Osteoblast (primary cell): ENCODE results near the gene SV2B. TPM values are rescaled to one million over a fixed set of nuclear protein-coding genes. Genes with fewer than 3 reads are reported as not detected.

Experiments used
- DNase-seq: peaks from one replicate; pipeline ENCODE4 v3.0.0; 2011; ENCODE audit warnings: low spot score, mixed read lengths; ENCODE audit not compliant: insufficient read length; ENCODE audit errors: missing footprints
- H2AFZ ChIP-seq: 2 replicates; pipeline ENCODE4 v1.6.0; 2011; ENCODE audit warnings: mild to moderate bottlenecking, low read length
- H3K27ac ChIP-seq: 2 replicates; pipeline ENCODE4 v1.5.1; 2011; ENCODE audit warnings: mild to moderate bottlenecking, low read depth, low read length, moderate library complexity
- H3K27me3 ChIP-seq: 2 replicates; pipeline ENCODE4 v1.6.0; 2012; ENCODE audit warnings: mild to moderate bottlenecking, control low read depth, inconsistent platforms, low read length, moderate library complexity; ENCODE audit not compliant: insufficient read depth
- H3K36me3 ChIP-seq: 2 replicates; pipeline ENCODE4 v1.5.1; 2011; ENCODE audit warnings: mild to moderate bottlenecking, low read length, control low read depth, moderate library complexity; ENCODE audit not compliant: insufficient read depth
- H3K4me1 ChIP-seq: 2 replicates; pipeline ENCODE4 v1.5.1; 2011; ENCODE audit warnings: mild to moderate bottlenecking, low read length, control low read depth, moderate library complexity; ENCODE audit not compliant: insufficient read depth
- H3K4me2 ChIP-seq: 2 replicates; pipeline ENCODE4 v1.6.0; 2011; ENCODE audit warnings: mild to moderate bottlenecking, low read length; ENCODE audit not compliant: insufficient read depth
- H3K4me3 ChIP-seq: fragments of 200-600 bp; sonication (generic); 3 replicates; pipeline ENCODE4 v1.5.1; 2012; ENCODE audit warnings: mild to moderate bottlenecking, low read length, inconsistent platforms; ENCODE audit not compliant: insufficient read depth
- H3K79me2 ChIP-seq: 2 replicates; pipeline ENCODE4 v1.6.0; 2012; ENCODE audit warnings: mild to moderate bottlenecking, low read length, control low read depth, inconsistent platforms; ENCODE audit not compliant: insufficient read depth
- H3K9me3 ChIP-seq: 2 replicates; pipeline ENCODE4 v1.5.1; 2011; ENCODE audit warnings: low read depth, low read length, control low read depth
- H4K20me1 ChIP-seq: 2 replicates; pipeline ENCODE4 v1.6.0; 2012; ENCODE audit warnings: mild to moderate bottlenecking, low read length, control low read depth; ENCODE audit not compliant: insufficient read depth
- total RNA-seq: library from RNA; depleted of rRNA; stranded (reverse); fragments of >200 nt; gene quantifications from 2 replicates; pipeline ENCODE4 v1.2.3, GENCODE V29; 2012
- TF ChIP-seq, protein P1 (sequence below): IDR thresholded peaks from 2 replicates; pipeline ENCODE4 v1.5.1; 2011; ENCODE audit warnings: mild to moderate bottlenecking, low read depth, low read length, moderate library complexity; ENCODE audit errors: extremely low read depth

SV2B gene
- total RNA-seq, 1 donor: not detected

DNA sequence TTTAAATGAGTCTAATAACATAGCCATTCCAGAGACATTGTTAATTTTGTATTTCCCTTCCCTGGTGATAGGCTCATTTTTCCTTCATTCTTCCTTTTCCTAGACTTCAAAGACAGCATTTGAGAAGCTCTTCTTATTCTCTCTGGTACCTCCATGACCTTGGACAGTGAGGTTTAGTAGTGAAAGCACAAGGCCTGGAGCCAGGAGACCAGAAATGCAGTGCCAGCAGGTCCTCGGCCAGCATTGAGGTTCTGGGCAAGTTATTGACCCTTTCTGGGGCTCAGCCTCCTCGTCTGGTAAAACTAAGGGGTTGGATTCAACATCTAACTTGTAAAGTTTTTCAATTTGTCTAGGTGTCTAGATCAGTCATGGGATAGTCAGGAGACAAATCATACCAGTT, 146.9 kb downstream of the SV2B start:
- H3K79me2 ChIP-seq: no peaks in the 10 kb centered on the region
- no peak for DNase-seq
- no peak overlapping the region for H2AFZ ChIP-seq
- no peaks in the 10 kb centered on the region for H3K4me1 ChIP-seq
- no peaks in the 10 kb centered on the region for H3K36me3 ChIP-seq
- H4K20me1 ChIP-seq: no peaks in the 10 kb centered on the region
- H3K9me3 ChIP-seq: no peaks in the 10 kb centered on the region
- H3K27ac ChIP-seq: no peak overlapping the region
- TF ChIP-seq, protein P1, sequence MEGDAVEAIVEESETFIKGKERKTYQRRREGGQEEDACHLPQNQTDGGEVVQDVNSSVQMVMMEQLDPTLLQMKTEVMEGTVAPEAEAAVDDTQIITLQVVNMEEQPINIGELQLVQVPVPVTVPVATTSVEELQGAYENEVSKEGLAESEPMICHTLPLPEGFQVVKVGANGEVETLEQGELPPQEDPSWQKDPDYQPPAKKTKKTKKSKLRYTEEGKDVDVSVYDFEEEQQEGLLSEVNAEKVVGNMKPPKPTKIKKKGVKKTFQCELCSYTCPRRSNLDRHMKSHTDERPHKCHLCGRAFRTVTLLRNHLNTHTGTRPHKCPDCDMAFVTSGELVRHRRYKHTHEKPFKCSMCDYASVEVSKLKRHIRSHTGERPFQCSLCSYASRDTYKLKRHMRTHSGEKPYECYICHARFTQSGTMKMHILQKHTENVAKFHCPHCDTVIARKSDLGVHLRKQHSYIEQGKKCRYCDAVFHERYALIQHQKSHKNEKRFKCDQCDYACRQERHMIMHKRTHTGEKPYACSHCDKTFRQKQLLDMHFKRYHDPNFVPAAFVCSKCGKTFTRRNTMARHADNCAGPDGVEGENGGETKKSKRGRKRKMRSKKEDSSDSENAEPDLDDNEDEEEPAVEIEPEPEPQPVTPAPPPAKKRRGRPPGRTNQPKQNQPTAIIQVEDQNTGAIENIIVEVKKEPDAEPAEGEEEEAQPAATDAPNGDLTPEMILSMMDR: no peak
- no peaks in the 10 kb centered on the region for H3K27me3 ChIP-seq
- no peak overlapping the region for H3K4me2 ChIP-seq
- H3K4me3 ChIP-seq: no peak overlapping the region

GRCh38 chr15:91249591-91249990, 149.5 kb downstream of the SV2B start:
- Histone ChIP-seq H3K4me1 (no peaks in the 10 kb centered on the region), H3K79me2 (no peaks in the 10 kb centered on the region), H4K20me1 (no peaks in the 10 kb centered on the region), H3K36me3 (no peaks in the 10 kb centered on the region), H3K4me3 (no peak overlapping the region), H3K9me3 (no peaks in the 10 kb centered on the region), H3K4me2 (no peak overlapping the region), H3K27me3 (no peaks in the 10 kb centered on the region), H2AFZ (no peak overlapping the region), H3K27ac (no peak overlapping the region)
- TF ChIP-seq, protein P1: no peak
- no peak for DNase-seq

DNA sequence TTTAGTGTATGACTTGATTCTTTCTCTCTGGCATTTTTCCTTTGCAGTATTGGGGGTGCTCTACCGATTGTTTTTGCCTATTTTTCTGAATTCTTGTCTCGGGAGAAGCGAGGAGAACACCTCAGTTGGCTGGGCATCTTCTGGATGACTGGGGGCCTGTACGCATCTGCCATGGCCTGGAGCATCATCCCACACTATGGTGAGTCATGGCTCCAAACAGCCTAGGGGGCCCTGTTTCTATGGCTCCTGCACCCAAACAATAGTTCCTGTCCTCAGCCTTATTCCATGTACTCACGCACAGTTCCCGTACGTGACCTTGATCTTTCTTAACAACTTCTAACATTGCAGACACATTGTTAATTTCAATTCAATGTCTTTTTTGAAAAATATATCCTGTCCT, 152.3 kb downstream of the SV2B start:
- Histone ChIP-seq H4K20me1 (no peaks in the 10 kb centered on the region), H3K27me3 (no peaks in the 10 kb centered on the region), H3K79me2 (no peaks in the 10 kb centered on the region), H3K4me1 (no peaks in the 10 kb centered on the region), H3K4me3 (no peak overlapping the region), H3K27ac (no peak overlapping the region), H3K9me3 (no peaks in the 10 kb centered on the region), H3K36me3 (no peaks in the 10 kb centered on the region), H3K4me2 (no peak overlapping the region), H2AFZ (no peak overlapping the region)
- no peak for DNase-seq
- TF ChIP-seq, protein P1: no peak

DNA sequence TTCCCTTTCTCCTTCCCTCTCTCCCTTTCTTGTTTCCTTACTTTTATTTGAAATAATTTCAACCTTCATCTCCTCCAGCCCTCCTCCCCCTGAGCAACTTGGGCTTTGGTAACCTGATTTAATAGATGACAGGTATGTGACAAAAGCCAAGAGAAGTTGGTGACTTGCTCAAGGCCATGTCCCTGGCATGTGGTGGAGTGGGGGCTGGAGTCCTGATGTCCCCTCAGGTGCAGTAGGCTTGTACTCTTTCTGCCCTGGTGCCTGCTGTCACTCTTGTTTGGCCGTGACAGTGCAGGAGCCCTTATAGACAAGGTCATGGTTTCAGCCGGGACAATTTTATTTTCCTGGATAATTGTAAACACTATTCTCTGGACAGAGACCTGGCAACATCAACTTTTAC, 152.7 kb downstream of the SV2B start:
- TF ChIP-seq, protein P1: no peak
- Histone ChIP-seq H4K20me1 (no peaks in the 10 kb centered on the region), H3K4me1 (no peaks in the 10 kb centered on the region), H2AFZ (no peak overlapping the region), H3K79me2 (no peaks in the 10 kb centered on the region), H3K36me3 (no peaks in the 10 kb centered on the region), H3K9me3 (no peaks in the 10 kb centered on the region), H3K4me2 (no peak overlapping the region), H3K27me3 (no peaks in the 10 kb centered on the region), H3K4me3 (no peak overlapping the region), H3K27ac (no peak overlapping the region)
- no peak for DNase-seq
